GM23338 (cell line): Measurements from ENCODE around the gene SLC2A11. TPM values are rescaled to one million over a fixed set of nuclear protein-coding genes. Genes with fewer than 3 reads are reported as not detected.

ENCODE experiments used
- ATAC-seq: fragments of 200-7000 bp; cut with Tn5 transposase; 3 replicates; pipeline ENCODE4 v1.9.1; 2020
- DNase-seq: peaks from one replicate; pipeline ENCODE4 v3.0.0-alpha.2; 2015; ENCODE audit warnings: low spot score
- H2AFZ ChIP-seq: fragments of 200-600 bp; sonication (generic); 2 replicates; pipeline ENCODE4 v1.8.0; 2016; ENCODE audit warnings: antibody characterized with exemption, mild to moderate bottlenecking, moderate library complexity
- H3F3A ChIP-seq: fragments of 200-600 bp; sonication (generic); replicated peaks from 2 replicates; pipeline ENCODE4 v1.8.0; 2017; ENCODE audit warnings: antibody characterized with exemption, mixed run types, low read depth
- H3K27ac ChIP-seq: fragments of 200-600 bp; sonication (generic); 2 replicates; pipeline ENCODE4 v1.6.1; 2016; ENCODE audit warnings: low read depth
- H3K27me3 ChIP-seq: fragments of 200-600 bp; sonication (generic); 2 replicates; pipeline ENCODE4 v1.8.0; 2016; ENCODE audit warnings: mild to moderate bottlenecking, mixed run types, moderate library complexity; ENCODE audit not compliant: insufficient read depth
- H3K36me3 ChIP-seq: fragments of 200-600 bp; sonication (generic); 2 replicates; pipeline ENCODE4 v1.8.0; 2016; ENCODE audit warnings: mild to moderate bottlenecking; ENCODE audit not compliant: insufficient read depth
- H3K4me1 ChIP-seq: fragments of 200-600 bp; sonication (generic); 2 replicates; pipeline ENCODE4 v1.8.0; 2016; ENCODE audit warnings: mild to moderate bottlenecking, moderate library complexity; ENCODE audit not compliant: insufficient read depth
- H3K4me2 ChIP-seq: fragments of 200-600 bp; sonication (generic); 2 replicates; pipeline ENCODE4 v1.7.1; 2017; ENCODE audit warnings: mixed run types
- H3K4me3 ChIP-seq: fragments of 200-600 bp; sonication (generic); 2 replicates; pipeline ENCODE4 v1.6.1; 2016; ENCODE audit warnings: mixed run types
- H3K79me2 ChIP-seq: fragments of 200-600 bp; sonication (generic); replicated peaks from 2 replicates; pipeline ENCODE4 v1.8.0; 2017; ENCODE audit warnings: mild to moderate bottlenecking; ENCODE audit not compliant: insufficient read depth
- H3K9me2 ChIP-seq: fragments of 200-600 bp; sonication (generic); 2 replicates; pipeline ENCODE4 v1.8.0; 2017; ENCODE audit not compliant: insufficient read depth
- H4K20me1 ChIP-seq: fragments of 200-600 bp; sonication (generic); replicated peaks from 2 replicates; pipeline ENCODE4 v1.8.0; 2017; ENCODE audit warnings: mild to moderate bottlenecking; ENCODE audit not compliant: insufficient read depth
- H3K27ac Mint-ChIP-seq: 2 replicates; pipeline ENCODE4 v1.8.0; 2020; ENCODE audit warnings: inconsistent platforms, mild to moderate bottlenecking, moderate library complexity, mixed read lengths
- H3K27me3 Mint-ChIP-seq: 3 replicates; pipeline ENCODE4 v1.8.0; 2022; ENCODE audit warnings: low read depth, mild to moderate bottlenecking, moderate library complexity, mixed read lengths, inconsistent platforms; ENCODE audit not compliant: insufficient read depth, poor library complexity
- H3K36me3 Mint-ChIP-seq: 3 replicates; pipeline ENCODE4 v1.8.0; 2021; ENCODE audit warnings: low read depth, mild to moderate bottlenecking, inconsistent platforms, moderate library complexity, mixed read lengths
- H3K4me1 Mint-ChIP-seq: 3 replicates; pipeline ENCODE4 v1.8.0; 2020; ENCODE audit warnings: mild to moderate bottlenecking, inconsistent platforms, mixed read lengths
- H3K4me3 Mint-ChIP-seq: 3 replicates; pipeline ENCODE4 v1.8.0; 2021; ENCODE audit warnings: moderate library complexity, mild to moderate bottlenecking, inconsistent platforms, mixed read lengths
- H3K9me3 Mint-ChIP-seq: 3 replicates; pipeline ENCODE4 v1.8.0; 2020; ENCODE audit warnings: moderate library complexity, mild to moderate bottlenecking, inconsistent platforms, mixed read lengths
- CREB1 ChIP-seq: fragments of 250-450 bp; sonication (Bioruptor Pico); IDR thresholded peaks from 2 replicates; pipeline ENCODE4 v1.5.0; 2020; ENCODE audit warnings: low read depth, mild to moderate bottlenecking, moderate library complexity
- EZH2 ChIP-seq: fragments of 200-600 bp; sonication (generic); IDR thresholded peaks from one replicate; pipeline ENCODE4 v1.8.0; 2017; ENCODE audit warnings: antibody characterized with exemption, mild to moderate bottlenecking, low read depth; ENCODE audit not compliant: unreplicated experiment
- EZH2phosphoT487 ChIP-seq: fragments of 200-600 bp; sonication (generic); IDR thresholded peaks from one replicate; pipeline ENCODE4 v1.8.1; 2018; ENCODE audit warnings: antibody characterized with exemption; ENCODE audit not compliant: unreplicated experiment
- JUNB ChIP-seq: IDR thresholded peaks from one replicate; pipeline ENCODE4 v1.6.1; 2016; ENCODE audit warnings: antibody characterized with exemption; ENCODE audit not compliant: unreplicated experiment
- NANOG ChIP-seq: IDR thresholded peaks from 2 replicates; pipeline ENCODE4 v1.6.1; 2016; ENCODE audit warnings: antibody characterized with exemption, borderline replicate concordance
- POLR2AphosphoS5 ChIP-seq: IDR thresholded peaks from 2 replicates; pipeline ENCODE4 v1.6.1; 2016; ENCODE audit warnings: antibody characterized with exemption, low read depth
- STAT1 ChIP-seq: IDR thresholded peaks from one replicate; pipeline ENCODE4 v1.6.1; 2016; ENCODE audit warnings: antibody characterized with exemption; ENCODE audit not compliant: unreplicated experiment
- ZNF114 ChIP-seq: fragments of 250-450 bp; sonication (Bioruptor Pico); IDR thresholded peaks from 2 replicates; pipeline ENCODE4 v1.5.0; 2020; ENCODE audit warnings: mild to moderate bottlenecking, moderate library complexity
- ZNF331 ChIP-seq: fragments of 250-450 bp; sonication (Bioruptor Pico); IDR thresholded peaks from 2 replicates; pipeline ENCODE4 v1.5.0; 2020; ENCODE audit warnings: low read depth, mild to moderate bottlenecking, moderate library complexity
- polyA plus RNA-seq: library from polyadenylated mRNA; unstranded; fragments of >200 nt; fragmentation: Nextera tagmentation; extraction: Ambion mirVana; gene quantifications from 2 replicates; pipeline ENCODE4 v1.2.1, GENCODE V29; 2016
- total RNA-seq: library from RNA; depleted of rRNA; stranded (reverse); fragments of >200 nt; shearing (Covaris generic); gene quantifications from 2 replicates; pipeline ENCODE4 v1.2.3, GENCODE V29; 2014
- TF ChIP-seq, protein P1 (sequence below): IDR thresholded peaks from one replicate; pipeline ENCODE4 v1.6.1; 2018; ENCODE audit warnings: antibody characterized with exemption; ENCODE audit not compliant: unreplicated experiment
- TF ChIP-seq, protein P2 (sequence below): IDR thresholded peaks from 2 replicates; pipeline ENCODE4 v1.6.1; 2016; ENCODE audit warnings: antibody characterized with exemption
- TF ChIP-seq, protein P3 (sequence below): fragments of 250-450 bp; sonication (Bioruptor Pico); IDR thresholded peaks from 2 replicates; pipeline ENCODE4 v1.5.0; 2020; ENCODE audit warnings: mild to moderate bottlenecking, moderate library complexity
- TF ChIP-seq, protein P4 (sequence below), 2 experiments: fragments of 200-600 bp in 1 of 2; sonication (generic) in 1 of 2; conservative IDR thresholded peaks; 2 replicates each; pipeline versions ENCODE4 v1.5.1 to v1.6.1; 2016 to 2017; ENCODE audit warnings: antibody characterized with exemption in 2 of 2, low read depth in 2 of 2, mild to moderate bottlenecking in 2 of 2, moderate library complexity in 1 of 2

The SLC2A11 gene
- total and polyA plus RNA-seq, 2 experiments from 2014 or later: 7.1 to 21.8 TPM

DNA sequence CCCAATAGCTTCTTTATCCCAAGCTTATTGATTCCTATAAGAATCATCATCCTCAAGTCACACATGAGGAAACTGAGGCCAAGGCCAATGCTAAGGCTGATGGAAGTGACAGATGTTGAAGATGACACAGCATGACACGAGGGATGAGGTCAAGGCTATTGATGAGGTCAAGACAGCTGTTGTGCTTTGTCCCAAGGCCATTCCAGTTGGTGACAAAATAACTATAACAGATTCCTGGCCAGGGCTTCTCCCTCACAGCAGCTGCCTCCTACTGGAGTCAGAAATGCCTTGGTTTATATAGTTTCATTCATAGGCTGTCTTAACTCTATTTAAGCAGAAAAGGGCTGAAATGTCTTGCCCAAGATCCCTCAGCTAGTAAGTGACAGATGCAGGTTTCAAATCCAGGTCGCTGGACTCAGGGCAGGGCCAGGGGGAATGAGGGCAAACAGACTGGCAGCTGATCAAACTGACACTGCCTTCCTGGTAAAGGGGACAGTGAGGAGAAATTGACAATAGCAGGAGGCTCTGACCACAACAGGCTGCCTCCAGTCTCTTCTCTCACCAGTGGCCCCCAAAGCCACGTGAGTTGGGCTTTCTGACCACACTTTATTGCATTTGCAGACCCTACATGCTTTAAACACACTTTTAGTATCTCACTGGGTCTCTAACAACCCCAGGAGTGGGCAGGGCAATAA, 53.0 kb downstream of the SLC2A11 start:
- H3K4me1 Mint-ChIP-seq: peaks cover 38% of the 10 kb centered on the region
- peaks cover 41% of the 10 kb centered on the region for H3K4me1 ChIP-seq
- no peak overlapping the region for H2AFZ ChIP-seq
- no peak overlapping the region for H3K27ac Mint-ChIP-seq
- peaks cover 11% of the 10 kb centered on the region; the same call in 1 of the 2 replicates for H3F3A ChIP-seq
- H3K79me2 ChIP-seq: no peaks in the 10 kb centered on the region
- H3K27ac ChIP-seq: no peak overlapping the region
- H3K4me2 ChIP-seq: no peak overlapping the region
- H3K27me3 ChIP-seq: no peaks in the 10 kb centered on the region
- TF ChIP-seq CREB1: no peak
- no peak for TF ChIP-seq NANOG
- TF ChIP-seq, protein P1, sequence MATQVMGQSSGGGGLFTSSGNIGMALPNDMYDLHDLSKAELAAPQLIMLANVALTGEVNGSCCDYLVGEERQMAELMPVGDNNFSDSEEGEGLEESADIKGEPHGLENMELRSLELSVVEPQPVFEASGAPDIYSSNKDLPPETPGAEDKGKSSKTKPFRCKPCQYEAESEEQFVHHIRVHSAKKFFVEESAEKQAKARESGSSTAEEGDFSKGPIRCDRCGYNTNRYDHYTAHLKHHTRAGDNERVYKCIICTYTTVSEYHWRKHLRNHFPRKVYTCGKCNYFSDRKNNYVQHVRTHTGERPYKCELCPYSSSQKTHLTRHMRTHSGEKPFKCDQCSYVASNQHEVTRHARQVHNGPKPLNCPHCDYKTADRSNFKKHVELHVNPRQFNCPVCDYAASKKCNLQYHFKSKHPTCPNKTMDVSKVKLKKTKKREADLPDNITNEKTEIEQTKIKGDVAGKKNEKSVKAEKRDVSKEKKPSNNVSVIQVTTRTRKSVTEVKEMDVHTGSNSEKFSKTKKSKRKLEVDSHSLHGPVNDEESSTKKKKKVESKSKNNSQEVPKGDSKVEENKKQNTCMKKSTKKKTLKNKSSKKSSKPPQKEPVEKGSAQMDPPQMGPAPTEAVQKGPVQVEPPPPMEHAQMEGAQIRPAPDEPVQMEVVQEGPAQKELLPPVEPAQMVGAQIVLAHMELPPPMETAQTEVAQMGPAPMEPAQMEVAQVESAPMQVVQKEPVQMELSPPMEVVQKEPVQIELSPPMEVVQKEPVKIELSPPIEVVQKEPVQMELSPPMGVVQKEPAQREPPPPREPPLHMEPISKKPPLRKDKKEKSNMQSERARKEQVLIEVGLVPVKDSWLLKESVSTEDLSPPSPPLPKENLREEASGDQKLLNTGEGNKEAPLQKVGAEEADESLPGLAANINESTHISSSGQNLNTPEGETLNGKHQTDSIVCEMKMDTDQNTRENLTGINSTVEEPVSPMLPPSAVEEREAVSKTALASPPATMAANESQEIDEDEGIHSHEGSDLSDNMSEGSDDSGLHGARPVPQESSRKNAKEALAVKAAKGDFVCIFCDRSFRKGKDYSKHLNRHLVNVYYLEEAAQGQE: no peak
- no peak for TF ChIP-seq ZNF114 (CRISPR knock-in tag)
- TF ChIP-seq, protein P2, sequence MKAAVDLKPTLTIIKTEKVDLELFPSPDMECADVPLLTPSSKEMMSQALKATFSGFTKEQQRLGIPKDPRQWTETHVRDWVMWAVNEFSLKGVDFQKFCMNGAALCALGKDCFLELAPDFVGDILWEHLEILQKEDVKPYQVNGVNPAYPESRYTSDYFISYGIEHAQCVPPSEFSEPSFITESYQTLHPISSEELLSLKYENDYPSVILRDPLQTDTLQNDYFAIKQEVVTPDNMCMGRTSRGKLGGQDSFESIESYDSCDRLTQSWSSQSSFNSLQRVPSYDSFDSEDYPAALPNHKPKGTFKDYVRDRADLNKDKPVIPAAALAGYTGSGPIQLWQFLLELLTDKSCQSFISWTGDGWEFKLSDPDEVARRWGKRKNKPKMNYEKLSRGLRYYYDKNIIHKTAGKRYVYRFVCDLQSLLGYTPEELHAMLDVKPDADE: no peak
- no peak for TF ChIP-seq POLR2AphosphoS5
- TF ChIP-seq ZNF331: no peak
- no peak for TF ChIP-seq STAT1
- TF ChIP-seq, protein P3, sequence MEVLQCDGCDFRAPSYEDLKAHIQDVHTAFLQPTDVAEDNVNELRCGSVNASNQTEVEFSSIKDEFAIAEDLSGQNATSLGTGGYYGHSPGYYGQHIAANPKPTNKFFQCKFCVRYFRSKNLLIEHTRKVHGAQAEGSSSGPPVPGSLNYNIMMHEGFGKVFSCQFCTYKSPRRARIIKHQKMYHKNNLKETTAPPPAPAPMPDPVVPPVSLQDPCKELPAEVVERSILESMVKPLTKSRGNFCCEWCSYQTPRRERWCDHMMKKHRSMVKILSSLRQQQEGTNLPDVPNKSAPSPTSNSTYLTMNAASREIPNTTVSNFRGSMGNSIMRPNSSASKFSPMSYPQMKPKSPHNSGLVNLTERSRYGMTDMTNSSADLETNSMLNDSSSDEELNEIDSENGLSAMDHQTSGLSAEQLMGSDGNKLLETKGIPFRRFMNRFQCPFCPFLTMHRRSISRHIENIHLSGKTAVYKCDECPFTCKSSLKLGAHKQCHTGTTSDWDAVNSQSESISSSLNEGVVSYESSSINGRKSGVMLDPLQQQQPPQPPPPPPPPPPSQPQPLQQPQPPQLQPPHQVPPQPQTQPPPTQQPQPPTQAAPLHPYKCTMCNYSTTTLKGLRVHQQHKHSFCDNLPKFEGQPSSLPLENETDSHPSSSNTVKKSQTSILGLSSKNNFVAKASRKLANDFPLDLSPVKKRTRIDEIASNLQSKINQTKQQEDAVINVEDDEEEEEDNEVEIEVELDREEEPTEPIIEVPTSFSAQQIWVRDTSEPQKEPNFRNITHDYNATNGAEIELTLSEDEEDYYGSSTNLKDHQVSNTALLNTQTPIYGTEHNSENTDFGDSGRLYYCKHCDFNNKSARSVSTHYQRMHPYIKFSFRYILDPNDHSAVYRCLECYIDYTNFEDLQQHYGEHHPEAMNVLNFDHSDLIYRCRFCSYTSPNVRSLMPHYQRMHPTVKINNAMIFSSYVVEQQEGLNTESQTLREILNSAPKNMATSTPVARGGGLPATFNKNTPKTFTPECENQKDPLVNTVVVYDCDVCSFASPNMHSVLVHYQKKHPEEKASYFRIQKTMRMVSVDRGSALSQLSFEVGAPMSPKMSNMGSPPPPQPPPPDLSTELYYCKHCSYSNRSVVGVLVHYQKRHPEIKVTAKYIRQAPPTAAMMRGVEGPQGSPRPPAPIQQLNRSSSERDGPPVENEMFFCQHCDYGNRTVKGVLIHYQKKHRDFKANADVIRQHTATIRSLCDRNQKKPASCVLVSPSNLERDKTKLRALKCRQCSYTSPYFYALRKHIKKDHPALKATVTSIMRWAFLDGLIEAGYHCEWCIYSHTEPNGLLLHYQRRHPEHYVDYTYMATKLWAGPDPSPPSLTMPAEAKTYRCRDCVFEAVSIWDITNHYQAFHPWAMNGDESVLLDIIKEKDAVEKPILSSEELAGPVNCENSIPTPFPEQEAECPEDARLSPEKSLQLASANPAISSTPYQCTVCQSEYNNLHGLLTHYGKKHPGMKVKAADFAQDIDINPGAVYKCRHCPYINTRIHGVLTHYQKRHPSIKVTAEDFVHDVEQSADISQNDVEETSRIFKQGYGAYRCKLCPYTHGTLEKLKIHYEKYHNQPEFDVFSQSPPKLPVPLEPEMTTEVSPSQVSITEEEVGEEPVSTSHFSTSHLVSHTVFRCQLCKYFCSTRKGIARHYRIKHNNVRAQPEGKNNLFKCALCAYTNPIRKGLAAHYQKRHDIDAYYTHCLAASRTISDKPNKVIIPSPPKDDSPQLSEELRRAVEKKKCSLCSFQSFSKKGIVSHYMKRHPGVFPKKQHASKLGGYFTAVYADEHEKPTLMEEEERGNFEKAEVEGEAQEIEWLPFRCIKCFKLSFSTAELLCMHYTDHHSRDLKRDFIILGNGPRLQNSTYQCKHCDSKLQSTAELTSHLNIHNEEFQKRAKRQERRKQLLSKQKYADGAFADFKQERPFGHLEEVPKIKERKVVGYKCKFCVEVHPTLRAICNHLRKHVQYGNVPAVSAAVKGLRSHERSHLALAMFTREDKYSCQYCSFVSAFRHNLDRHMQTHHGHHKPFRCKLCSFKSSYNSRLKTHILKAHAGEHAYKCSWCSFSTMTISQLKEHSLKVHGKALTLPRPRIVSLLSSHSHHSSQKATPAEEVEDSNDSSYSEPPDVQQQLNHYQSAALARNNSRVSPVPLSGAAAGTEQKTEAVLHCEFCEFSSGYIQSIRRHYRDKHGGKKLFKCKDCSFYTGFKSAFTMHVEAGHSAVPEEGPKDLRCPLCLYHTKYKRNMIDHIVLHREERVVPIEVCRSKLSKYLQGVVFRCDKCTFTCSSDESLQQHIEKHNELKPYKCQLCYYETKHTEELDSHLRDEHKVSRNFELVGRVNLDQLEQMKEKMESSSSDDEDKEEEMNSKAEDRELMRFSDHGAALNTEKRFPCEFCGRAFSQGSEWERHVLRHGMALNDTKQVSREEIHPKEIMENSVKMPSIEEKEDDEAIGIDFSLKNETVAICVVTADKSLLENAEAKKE (CRISPR knock-in tag): no peak
- no peak for TF ChIP-seq EZH2phosphoT487
- TF ChIP-seq JUNB: no peak
- TF ChIP-seq EZH2: no peak
- TF ChIP-seq, protein P4, sequence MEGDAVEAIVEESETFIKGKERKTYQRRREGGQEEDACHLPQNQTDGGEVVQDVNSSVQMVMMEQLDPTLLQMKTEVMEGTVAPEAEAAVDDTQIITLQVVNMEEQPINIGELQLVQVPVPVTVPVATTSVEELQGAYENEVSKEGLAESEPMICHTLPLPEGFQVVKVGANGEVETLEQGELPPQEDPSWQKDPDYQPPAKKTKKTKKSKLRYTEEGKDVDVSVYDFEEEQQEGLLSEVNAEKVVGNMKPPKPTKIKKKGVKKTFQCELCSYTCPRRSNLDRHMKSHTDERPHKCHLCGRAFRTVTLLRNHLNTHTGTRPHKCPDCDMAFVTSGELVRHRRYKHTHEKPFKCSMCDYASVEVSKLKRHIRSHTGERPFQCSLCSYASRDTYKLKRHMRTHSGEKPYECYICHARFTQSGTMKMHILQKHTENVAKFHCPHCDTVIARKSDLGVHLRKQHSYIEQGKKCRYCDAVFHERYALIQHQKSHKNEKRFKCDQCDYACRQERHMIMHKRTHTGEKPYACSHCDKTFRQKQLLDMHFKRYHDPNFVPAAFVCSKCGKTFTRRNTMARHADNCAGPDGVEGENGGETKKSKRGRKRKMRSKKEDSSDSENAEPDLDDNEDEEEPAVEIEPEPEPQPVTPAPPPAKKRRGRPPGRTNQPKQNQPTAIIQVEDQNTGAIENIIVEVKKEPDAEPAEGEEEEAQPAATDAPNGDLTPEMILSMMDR (conservative IDR thresholded peaks at IDR 0.05; ENCODE audit: low read depth in 2 of 2): no peak
- no peak overlapping the region for H3K4me3 ChIP-seq
- H3K36me3 Mint-ChIP-seq: peaks cover 7% of the 10 kb centered on the region; the same call in 2 of the 3 replicates
- no peaks in the 10 kb centered on the region; the same call in 1 of the 2 replicates for H3K36me3 ChIP-seq
- ATAC-seq (no peak), DNase-seq (no peak)
- no peak overlapping the region for H3K4me3 Mint-ChIP-seq
- H3K27me3 Mint-ChIP-seq: peaks cover 13% of the 10 kb centered on the region
- H3K9me3 Mint-ChIP-seq: peaks cover 23% of the 10 kb centered on the region
- H4K20me1 ChIP-seq: no peaks in the 10 kb centered on the region
- peaks cover 4% of the 10 kb centered on the region; the same call in 1 of the 2 replicates for H3K9me2 ChIP-seq
